ENCODE measurements around the gene RTBDN. TPM values are rescaled to one million over a fixed set of nuclear protein-coding genes. Genes with fewer than 3 reads are reported as not detected.

RTBDN gene
- total RNA-seq, 2 experiments from 2014 or later: not detected

GRCh38 chr19:12793290-12794195, 40.8 kb downstream of the RTBDN start:
- Mint-ChIP-seq H3K9me3 (no peaks in the 10 kb centered on the region), H3K4me3 (peak overlapping the region; percentile 93), H3K36me3 (ENCODE audit: low read depth) (peaks cover 20% of the 10 kb centered on the region), H3K27me3 (no peaks in the 10 kb centered on the region), H3K27ac (peak overlapping the region; percentile 98), H3K4me1 (peaks cover 43% of the 10 kb centered on the region)
- ChIA-PET CTCF (interaction anchor here (0.8 to 13.9 kb wide), 11 partner anchors 11 to 92 kb away, joined by 3 to 419 read pairs (median 10); partner anchors contain the start of genes GET3, HOOK2 and TRIR), POLR2A (interaction anchor here (0.8 to 14.7 kb wide), 20 partner anchors 8 to 362 kb away, joined by 3 to 574 read pairs (median 6); partner anchors contain the start of genes CALR, DHPS, FBXW9 and GET3)
- peak; percentile 94 for DNase-seq

DNA sequence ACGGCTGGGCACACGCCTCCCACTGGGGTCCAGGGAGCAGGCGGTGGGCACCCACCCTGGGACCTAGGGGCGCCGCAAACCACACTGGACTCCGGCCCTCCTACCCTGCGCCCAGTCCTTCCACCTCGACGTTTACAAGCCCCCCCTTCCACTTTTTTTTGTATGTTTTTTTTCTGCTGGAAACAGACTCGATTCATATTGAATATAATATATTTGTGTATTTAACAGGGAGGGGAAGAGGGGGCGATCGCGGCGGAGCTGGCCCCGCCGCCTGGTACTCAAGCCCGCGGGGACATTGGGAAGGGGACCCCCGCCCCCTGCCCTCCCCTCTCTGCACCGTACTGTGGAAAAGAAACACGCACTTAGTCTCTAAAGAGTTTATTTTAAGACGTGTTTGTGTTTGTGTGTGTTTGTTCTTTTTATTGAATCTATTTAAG, 41.5 kb downstream of the RTBDN start:
- Mint-ChIP-seq H3K4me1 (peaks cover 50% of the 10 kb centered on the region), H3K9me3 (no peaks in the 10 kb centered on the region), H3K4me3 (peak overlapping the region; percentile 93), H3K36me3 (ENCODE audit: low read depth) (peaks cover 20% of the 10 kb centered on the region), H3K27me3 (no peaks in the 10 kb centered on the region), H3K27ac (peak overlapping the region; percentile 98)
- ChIA-PET POLR2A (interaction anchor here (0.8 to 14.7 kb wide), 23 partner anchors 9 to 1053 kb away, joined by 3 to 574 read pairs (median 6); partner anchors contain the start of genes CALR, DHPS, FBXW9 and GET3), CTCF (interaction anchor here (0.8 to 13.9 kb wide), 12 partner anchors 10 to 92 kb away, joined by 3 to 419 read pairs (median 6); partner anchors contain the start of genes GET3, HOOK2, RNASEH2A and TRIR)
- DNase-seq: no peak

GRCh38 chr19:12792051-12792852, 42.1 kb downstream of the RTBDN start:
- POLR2A ChIA-PET: interaction anchor here (0.6 to 14.7 kb wide), 29 partner anchors 10 to 1054 kb away, joined by 3 to 574 read pairs (median 5); partner anchors contain the start of genes CALR, DHPS, GET3 and HOOK2
- Mint-ChIP-seq H3K27me3 (no peaks in the 10 kb centered on the region), H3K4me3 (peak overlapping the region; percentile 93), H3K9me3 (no peaks in the 10 kb centered on the region), H3K36me3 (ENCODE audit: low read depth) (peaks cover 20% of the 10 kb centered on the region), H3K4me1 (peaks cover 52% of the 10 kb centered on the region), H3K27ac (peak overlapping the region; percentile 98)
- CTCF ChIA-PET: interaction anchor here (0.8 to 13.9 kb wide), 14 partner anchors 10 to 182 kb away, joined by 3 to 419 read pairs (median 6); partner anchors contain the start of genes HOOK2, RNASEH2A, TRIR and ZNF490
- peak; percentile 86 for DNase-seq

DNA sequence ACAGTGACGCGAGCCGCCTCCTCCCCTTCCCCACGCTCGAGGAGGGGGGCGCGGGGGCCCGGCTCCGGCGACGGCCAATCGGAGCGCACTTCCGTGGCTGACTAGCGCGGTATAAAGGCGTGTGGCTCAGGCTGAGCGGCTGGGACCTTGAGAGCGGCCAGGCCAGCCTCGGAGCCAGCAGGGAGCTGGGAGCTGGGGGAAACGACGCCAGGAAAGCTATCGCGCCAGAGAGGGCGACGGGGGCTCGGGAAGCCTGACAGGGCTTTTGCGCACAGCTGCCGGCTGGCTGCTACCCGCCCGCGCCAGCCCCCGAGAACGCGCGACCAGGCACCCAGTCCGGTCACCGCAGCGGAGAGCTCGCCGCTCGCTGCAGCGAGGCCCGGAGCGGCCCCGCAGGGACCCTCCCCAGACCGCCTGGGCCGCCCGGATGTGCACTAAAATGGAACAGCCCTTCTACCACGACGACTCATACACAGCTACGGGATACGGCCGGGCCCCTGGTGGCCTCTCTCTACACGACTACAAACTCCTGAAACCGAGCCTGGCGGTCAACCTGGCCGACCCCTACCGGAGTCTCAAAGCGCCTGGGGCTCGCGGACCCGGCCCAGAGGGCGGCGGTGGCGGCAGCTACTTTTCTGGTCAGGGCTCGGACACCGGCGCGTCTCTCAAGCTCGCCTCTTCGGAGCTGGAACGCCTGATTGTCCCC, 42.9 kb downstream of the RTBDN start, which contains the start of gene JUNB:
Gene JUNB (plus strand): TSS at position 142 of the 706 bp plus-strand sequence. CDS start 286 bp downstream, at position 428.
- Mint-ChIP-seq H3K4me3 (peak within 1 kb of the TSS; percentile 93), H3K9me3 (no peaks in the 10 kb centered on the region), H3K27me3 (no peaks in the 10 kb centered on the region), H3K36me3 (ENCODE audit: low read depth) (peaks cover 18% of the 10 kb centered on the region), H3K27ac (peak within 1 kb of the TSS; percentile 98), H3K4me1 (peaks cover 56% of the 10 kb centered on the region)
- POLR2A ChIA-PET: interaction anchor here (0.6 to 14.7 kb wide), 23 partner anchors 10 to 376 kb away, joined by 3 to 574 read pairs (median 6); partner anchors contain the start of genes CALR, DHPS, GET3 and HOOK2
- CTCF ChIA-PET: interaction anchor here (0.7 to 13.9 kb wide), 11 partner anchors 9 to 181 kb away, joined by 3 to 419 read pairs (median 6); partner anchors contain the start of genes HOOK2, RNASEH2A, TRIR and ZNF490
- DNase-seq: peak; percentile 97

DNA sequence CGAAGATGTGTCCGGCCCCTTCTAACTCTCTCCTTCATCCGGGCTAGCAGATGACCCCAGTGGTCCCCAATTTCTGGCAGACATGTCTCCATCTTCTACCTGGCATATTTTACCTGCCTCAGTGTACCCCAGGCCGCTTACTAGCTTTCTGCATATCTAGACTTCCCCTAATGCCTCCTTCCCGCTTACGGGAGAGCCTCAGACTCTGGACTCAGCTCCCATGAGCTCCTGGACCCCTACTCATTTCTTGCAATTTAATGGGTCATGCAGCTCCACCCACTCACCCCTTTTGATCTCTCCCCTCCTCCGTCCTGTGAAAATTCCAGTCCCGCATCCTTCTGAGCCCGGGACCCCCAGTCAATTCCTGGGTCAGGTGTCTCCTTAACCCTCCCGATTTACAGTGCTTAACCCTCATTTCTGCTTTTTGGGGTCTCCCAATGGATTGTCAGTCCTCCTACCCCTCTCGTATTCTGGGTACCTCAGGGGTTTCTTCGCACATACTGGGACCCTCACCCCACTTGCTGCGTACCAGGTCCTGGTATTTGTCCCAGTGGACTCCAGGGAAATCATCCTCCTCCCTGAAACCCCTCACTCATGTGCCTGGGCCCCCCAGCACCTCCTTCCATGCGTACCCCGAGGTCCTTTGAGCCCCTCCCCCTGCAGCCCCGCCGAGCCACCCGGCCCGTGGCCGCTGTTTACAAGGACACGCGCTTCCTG, 43.6 kb downstream of the RTBDN start:
- Mint-ChIP-seq H3K9me3 (no peaks in the 10 kb centered on the region), H3K36me3 (ENCODE audit: low read depth) (peaks cover 16% of the 10 kb centered on the region), H3K4me1 (peaks cover 49% of the 10 kb centered on the region), H3K27ac (peak overlapping the region; percentile 98), H3K4me3 (peak overlapping the region; percentile 93), H3K27me3 (no peaks in the 10 kb centered on the region)
- CTCF ChIA-PET: interaction anchor here (0.7 to 13.9 kb wide), 7 partner anchors 8 to 57 kb away, joined by 3 to 419 read pairs (median 13); partner anchors contain the start of genes HOOK2, RNASEH2A and TRIR
- POLR2A ChIA-PET: interaction anchor here (1.2 to 14.7 kb wide), 14 partner anchors 11 to 365 kb away, joined by 3 to 574 read pairs (median 12); partner anchors contain the start of genes CALR, DHPS, GET3 and HOOK2
- no peak for DNase-seq

GRCh38 chr19:12789904-12790619, 44.3 kb downstream of the RTBDN start:
- peak; percentile 98 for DNase-seq
- Mint-ChIP-seq H3K4me1 (peaks cover 45% of the 10 kb centered on the region), H3K27me3 (no peaks in the 10 kb centered on the region), H3K27ac (peak overlapping the region; percentile 98), H3K36me3 (ENCODE audit: low read depth) (peaks cover 16% of the 10 kb centered on the region), H3K9me3 (no peaks in the 10 kb centered on the region), H3K4me3 (peak overlapping the region; percentile 93)
- ChIA-PET CTCF (interaction anchor here (1.3 to 13.9 kb wide), 6 partner anchors 8 to 56 kb away, joined by 3 to 419 read pairs (median 42); partner anchors contain the start of gene HOOK2), POLR2A (interaction anchor here (1.0 to 14.7 kb wide), 12 partner anchors 12 to 374 kb away, joined by 3 to 574 read pairs (median 15); partner anchors contain the start of genes CALR, GET3, HOOK2 and PRDX2)

GRCh38 chr19:12789098-12789903, 45.1 kb downstream of the RTBDN start:
- ChIA-PET POLR2A (interaction anchor here (1.0 to 2.2 kb wide), 8 partner anchors 11 to 375 kb away, joined by 3 to 41 read pairs (median 6); partner anchors contain the start of genes GET3, RNASEH2A, TNPO2 and TRIR), CTCF (interaction anchor here (0.5 to 3.4 kb wide), 8 partner anchors 12 to 55 kb away, joined by 3 to 25 read pairs (median 3); no protein-coding TSS in a partner anchor)
- peaks cover 38% of the 10 kb centered on the region for H3K4me1 Mint-ChIP-seq
- no peak for DNase-seq
- H3K4me3 Mint-ChIP-seq: peak overlapping the region; percentile 93
- peak overlapping the region; percentile 98 for H3K27ac Mint-ChIP-seq
- no peaks in the 10 kb centered on the region for H3K9me3 Mint-ChIP-seq
- H3K36me3 Mint-ChIP-seq (ENCODE audit: low read depth): peaks cover 16% of the 10 kb centered on the region
- no peaks in the 10 kb centered on the region for H3K27me3 Mint-ChIP-seq

DNA sequence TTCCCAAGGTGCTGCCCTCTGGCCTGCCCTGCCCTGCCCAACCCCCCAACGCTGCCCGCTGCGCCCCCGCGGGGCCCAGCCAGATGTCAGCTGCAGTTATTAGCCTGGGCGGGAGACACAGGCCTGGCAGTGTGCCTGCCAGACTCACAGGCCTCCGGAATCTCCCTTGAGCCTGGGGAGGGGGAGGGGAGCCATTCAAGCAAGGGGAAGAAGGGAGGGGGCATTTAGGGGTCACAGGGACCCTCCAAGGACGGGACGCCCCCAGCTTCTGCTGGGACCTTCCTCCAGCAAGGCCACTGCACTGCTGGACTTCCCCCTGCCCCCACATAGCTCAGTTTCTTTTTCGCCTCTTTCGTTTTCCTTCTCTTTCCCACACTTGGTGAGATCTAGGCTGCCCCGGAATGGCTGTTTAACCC, 45.7 kb downstream of the RTBDN start:
- Mint-ChIP-seq H3K27me3 (no peaks in the 10 kb centered on the region), H3K27ac (peak overlapping the region; percentile 94), H3K9me3 (no peaks in the 10 kb centered on the region), H3K4me3 (peak overlapping the region; percentile 86), H3K4me1 (peaks cover 34% of the 10 kb centered on the region), H3K36me3 (ENCODE audit: low read depth) (peaks cover 16% of the 10 kb centered on the region)
- CTCF ChIA-PET: interaction anchor here (0.5 to 3.4 kb wide), 8 partner anchors 11 to 55 kb away, joined by 3 to 25 read pairs (median 3); no protein-coding TSS in a partner anchor
- DNase-seq: peak; percentile 52
- POLR2A ChIA-PET: interaction anchor here (1.0 to 2.2 kb wide), 8 partner anchors 10 to 375 kb away, joined by 3 to 41 read pairs (median 6); partner anchors contain the start of genes GET3, RNASEH2A, TNPO2 and TRIR

DNA sequence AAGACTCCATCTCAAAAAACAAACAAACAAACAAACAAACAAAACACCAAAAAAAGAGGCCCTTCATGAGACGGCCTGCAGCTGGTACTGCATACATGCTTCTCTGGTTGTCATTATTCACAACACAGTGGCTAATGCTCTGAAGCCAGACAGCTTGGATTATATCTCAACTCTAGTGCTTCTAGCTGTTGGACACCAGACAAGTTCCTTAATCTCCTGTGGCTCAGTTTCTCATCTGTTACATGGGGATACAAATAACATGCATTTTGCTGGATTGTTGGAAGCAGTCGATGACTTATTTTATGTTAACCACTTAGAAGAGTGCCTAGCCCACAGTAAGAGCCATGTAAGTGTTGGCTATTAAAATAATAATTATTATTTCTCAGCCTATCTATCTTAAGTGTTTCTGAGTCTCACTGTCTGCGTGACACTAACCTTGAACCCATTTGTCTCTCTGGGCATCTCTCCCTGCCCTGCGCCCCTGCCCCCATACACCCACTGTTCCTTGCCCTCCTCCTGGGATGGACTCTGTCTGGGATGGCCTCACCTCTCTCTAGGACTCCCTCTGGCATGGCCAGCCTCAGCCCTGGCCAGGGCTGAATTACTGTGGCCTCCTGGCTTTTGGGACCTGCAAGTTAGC, 46.2 kb downstream of the RTBDN start:
- H3K36me3 Mint-ChIP-seq (ENCODE audit: low read depth): peaks cover 13% of the 10 kb centered on the region
- no peaks in the 10 kb centered on the region for H3K9me3 Mint-ChIP-seq
- no peaks in the 10 kb centered on the region for H3K27me3 Mint-ChIP-seq
- peaks cover 39% of the 10 kb centered on the region for H3K4me1 Mint-ChIP-seq
- no peak for DNase-seq
- H3K27ac Mint-ChIP-seq: peak overlapping the region; percentile 94
- ChIA-PET CTCF (interaction anchor here (0.7 to 3.4 kb wide), 7 partner anchors 8 to 54 kb away, joined by 3 to 25 read pairs (median 3); no protein-coding TSS in a partner anchor), POLR2A (interaction anchor here (1.2 to 2.5 kb wide), 7 partner anchors 8 to 65 kb away, joined by 3 to 41 read pairs (median 6); partner anchors contain the start of genes GET3, TNPO2 and TRIR)
- H3K4me3 Mint-ChIP-seq: peak overlapping the region; percentile 86

All from activated CD4-positive, alpha-beta memory T cell treated with anti-CD3 and anti-CD28 coated beads, Interleukin-2, amount 10 ng/mL, durations not matched to agents 7 days and 5 days (primary cell).